Measurements from ENCODE around the gene FAM171A2. TPM values are rescaled to one million over a fixed set of nuclear protein-coding genes. Genes with fewer than 3 reads are reported as not detected.
"Not testable (repeated sequence)": the region's sequence is repeated elsewhere in the genome, so short reads cannot be mapped to it uniquely, and the experiment has no call there.

The FAM171A2 gene
- polyA plus RNA-seq, 1 donor, result 105 TPM

DNA sequence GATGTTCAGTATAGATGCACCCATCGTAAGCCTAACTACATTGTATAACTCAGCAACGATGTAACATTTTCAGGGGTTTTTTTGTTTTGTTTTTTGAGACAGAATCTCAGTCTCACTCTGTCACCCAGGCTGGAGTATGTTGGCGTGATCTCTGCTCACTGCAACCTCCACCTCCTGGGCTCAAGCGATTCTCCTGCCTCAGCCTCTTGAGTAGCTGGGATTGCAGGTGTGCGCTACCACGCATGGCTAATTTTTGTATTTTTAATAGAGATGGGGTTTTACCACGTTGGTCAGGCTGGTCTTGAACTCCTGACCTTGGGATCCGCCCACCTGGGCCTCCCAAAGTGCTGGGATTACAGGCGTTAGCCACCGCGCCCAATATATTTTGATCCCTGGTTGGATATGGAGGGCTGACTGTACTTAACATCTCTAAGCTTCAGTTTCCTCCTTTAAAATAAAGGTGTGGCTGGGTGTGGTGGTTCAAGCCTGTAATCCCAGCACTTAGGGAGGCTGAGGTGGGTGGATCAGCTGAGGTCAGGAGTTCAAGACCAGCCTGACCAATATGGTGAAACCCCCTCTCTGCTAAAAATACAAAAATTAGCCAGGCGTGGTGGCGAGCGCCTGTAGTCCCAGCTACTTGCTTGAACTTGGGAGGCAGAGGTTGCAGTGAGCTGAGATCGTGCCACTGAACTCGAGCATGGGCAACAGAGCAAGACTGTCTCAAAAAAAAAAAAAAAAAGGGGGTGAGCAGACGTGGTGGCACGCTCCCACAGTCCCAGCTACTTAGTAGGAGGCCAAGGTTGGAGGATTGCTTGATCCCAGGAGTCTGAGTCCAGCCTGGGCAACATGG is 16.2 kb downstream of the FAM171A2 start:
- not testable (repeated sequence) for DNase-seq (ENCODE audit: low read depth)

DNA sequence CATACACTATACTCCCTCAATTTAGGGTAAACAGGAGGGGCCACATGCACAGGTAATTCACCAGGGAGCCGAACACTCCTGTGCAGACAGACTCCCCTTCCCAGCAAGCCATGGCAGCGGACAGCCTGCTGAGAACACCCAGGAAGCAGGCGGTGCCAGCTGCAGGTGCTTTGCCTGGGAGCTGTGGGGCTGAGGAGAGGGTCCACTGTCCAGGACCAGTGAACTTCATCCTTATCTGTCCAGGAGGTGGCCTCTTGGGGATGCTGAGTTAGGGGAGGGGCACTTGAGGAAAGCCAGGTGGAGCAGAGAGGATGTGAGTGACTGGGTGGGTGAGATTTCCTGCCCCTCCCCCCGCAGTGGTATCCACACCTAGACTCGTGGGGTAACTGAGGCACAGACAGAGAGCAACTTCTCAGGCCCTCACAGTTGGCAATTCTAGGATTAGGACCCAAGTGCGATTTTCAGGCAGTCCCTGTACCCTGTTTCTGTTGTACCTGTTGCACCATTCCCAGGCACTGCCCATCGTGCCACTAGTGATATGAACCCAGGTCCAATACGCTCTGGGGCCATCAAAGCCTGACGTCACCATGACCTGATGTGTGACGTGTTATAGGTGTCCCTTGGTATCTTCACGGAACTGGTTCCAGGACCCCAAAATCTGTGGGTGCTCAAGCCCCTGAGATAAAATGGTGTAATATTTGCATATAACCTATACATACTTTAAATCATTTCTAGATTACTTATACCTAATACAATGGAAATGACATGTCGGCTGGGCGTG is 17.4 kb downstream of the FAM171A2 start:
- no peak for DNase-seq (ENCODE audit: low read depth)

GRCh38 chr17:44345454-44346026 is 18.1 kb downstream of the FAM171A2 start:
- no peak for DNase-seq (ENCODE audit: low read depth)

GRCh38 chr17:44344939-44345453 is 18.7 kb downstream of the FAM171A2 start, which contains the start of gene GRN:
TSS of gene GRN (plus strand) at chr17:44345302. CDS start at chr17:44349165, 3,863 bp downstream.
- DNase-seq (ENCODE audit: low read depth), result peak; percentile 97

DNA sequence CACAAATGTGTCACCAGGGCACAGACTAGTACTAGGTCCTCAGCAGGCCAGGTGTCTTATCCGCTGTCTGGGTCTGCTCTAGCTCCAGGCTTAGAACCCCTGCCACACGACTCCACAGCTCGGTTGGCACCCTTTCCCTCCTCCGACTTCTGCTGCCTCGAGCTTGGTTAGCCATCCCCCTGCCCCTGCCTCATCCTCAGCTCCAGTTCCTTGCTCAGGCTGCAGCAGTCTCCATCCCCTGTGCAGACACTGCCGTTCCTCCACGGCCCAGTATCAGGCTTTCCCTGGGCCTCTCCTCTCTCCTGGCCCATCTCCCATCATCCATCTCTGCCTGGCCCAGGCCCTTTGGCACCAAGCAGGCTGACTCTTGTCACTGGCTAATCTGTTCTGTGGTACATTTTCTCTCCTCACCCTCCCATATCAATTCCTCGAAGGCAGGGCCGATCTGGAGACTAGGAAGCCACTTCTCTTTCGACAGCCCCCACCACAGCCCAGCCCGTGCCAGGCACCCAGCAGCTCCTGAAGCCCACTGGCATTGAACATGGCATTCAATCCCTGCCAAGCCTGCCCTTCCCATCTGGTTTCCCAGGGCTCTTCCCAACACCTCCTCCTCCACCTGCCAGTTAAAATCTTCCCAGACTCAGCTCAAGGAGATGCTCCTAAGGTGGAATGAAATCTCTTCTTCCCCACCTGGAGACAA is 20.0 kb downstream of the FAM171A2 start:
- no peak for DNase-seq (ENCODE audit: low read depth)

- not testable (repeated sequence) for DNase-seq (ENCODE audit: low read depth)
Observed at GRCh38 chr17:44340553-44340952, 23.1 kb downstream of the FAM171A2 start.

GRCh38 chr17:44338702-44339101 is 25.0 kb downstream of the FAM171A2 start:
- DNase-seq (ENCODE audit: low read depth), result no peak

- no peak for DNase-seq (ENCODE audit: low read depth)
Observed at GRCh38 chr17:44335968-44336367, 27.7 kb downstream of the FAM171A2 start.

DNA sequence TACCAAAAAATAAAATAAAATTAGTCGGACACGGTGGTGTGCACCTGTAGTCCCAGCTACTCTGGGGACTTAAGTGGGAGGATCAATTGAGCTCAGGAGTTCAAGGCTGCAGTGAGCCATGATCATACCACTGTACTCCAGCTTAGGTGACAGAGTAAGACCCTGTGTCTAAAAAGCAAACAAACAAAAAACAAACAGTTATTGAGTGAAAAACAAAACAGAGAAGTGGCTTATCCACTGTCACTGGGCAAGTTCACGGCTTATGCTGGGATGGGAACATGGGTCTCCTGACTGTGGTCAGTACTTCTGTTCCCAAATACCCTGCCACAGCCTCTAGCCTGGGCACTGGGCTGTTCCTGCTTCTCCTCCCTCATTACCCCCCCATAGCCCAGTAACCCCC is 28.1 kb downstream of the FAM171A2 start:
- no peak for DNase-seq (ENCODE audit: low read depth)

GRCh38 chr17:44334727-44335126 is 28.9 kb downstream of the FAM171A2 start:
- no peak for DNase-seq (ENCODE audit: low read depth)

DNA sequence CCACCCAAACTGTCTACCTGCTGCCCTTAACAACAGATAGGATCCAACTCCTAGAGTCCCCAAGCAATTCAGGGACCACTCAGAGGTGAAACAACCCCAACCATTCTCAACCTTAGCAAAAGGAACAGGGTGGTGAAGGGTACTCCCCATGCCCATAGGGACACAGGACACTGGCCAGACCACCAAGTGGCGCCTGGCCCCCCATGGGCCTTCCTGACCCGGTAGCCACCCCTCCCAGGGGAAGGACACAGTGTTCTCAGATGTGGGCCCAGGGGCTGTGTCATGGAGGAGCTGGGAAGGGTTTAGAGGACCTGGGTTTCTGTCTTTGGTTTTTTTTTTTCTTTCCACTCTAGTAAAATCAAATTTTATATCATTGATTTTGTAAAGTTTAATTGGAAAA is 29.3 kb downstream of the FAM171A2 start:
- no peak for DNase-seq (ENCODE audit: low read depth)

GRCh38 chr17:44333371-44333770 is 30.3 kb downstream of the FAM171A2 start:
- no peak for DNase-seq (ENCODE audit: low read depth)

GRCh38 chr17:44331249-44331760 is 32.3 kb downstream of the FAM171A2 start:
- DNase-seq (ENCODE audit: low read depth), result no peak

DNA sequence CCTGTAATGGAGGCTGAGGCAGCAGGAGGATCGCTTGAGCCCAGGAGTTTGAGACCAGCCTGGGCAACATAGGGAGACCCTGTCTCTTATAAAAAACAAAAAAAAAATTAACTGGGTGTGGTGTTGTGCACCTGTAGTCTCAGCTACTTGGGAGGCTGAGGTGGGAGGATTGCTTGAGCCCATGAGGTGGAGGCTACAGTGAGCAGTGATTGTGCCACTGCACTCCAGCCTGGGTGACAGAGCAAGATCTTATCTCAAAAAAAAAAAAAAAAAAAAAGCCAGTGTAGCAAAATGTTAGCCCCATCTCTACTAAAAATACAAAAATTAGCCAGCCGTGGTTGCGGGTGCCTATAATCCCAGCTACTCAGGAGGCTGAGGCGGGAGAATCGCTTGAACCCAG is 33.4 kb downstream of the FAM171A2 start:
- DNase-seq (ENCODE audit: low read depth), result not testable (repeated sequence)

DNA sequence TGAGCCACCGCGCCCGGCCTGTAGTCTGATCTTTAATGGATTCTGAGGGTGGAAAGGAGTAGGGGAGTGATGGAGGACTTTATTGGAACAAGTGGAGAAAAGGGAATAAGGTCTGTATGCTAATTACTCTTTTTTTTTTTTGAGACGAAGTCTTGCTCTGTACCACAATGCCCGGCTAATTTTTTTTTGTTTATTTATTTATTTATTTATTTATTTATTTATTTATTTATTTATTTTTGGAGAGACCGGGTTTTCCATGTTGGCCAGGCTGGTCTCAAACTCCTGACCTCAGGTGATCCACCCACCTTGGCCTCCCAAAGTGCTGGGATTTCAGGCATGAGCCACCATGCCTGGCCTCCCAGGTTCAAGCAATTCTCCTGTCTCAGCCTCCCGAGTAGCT is 34.1 kb downstream of the FAM171A2 start:
- not testable (repeated sequence) for DNase-seq (ENCODE audit: low read depth)

DNA sequence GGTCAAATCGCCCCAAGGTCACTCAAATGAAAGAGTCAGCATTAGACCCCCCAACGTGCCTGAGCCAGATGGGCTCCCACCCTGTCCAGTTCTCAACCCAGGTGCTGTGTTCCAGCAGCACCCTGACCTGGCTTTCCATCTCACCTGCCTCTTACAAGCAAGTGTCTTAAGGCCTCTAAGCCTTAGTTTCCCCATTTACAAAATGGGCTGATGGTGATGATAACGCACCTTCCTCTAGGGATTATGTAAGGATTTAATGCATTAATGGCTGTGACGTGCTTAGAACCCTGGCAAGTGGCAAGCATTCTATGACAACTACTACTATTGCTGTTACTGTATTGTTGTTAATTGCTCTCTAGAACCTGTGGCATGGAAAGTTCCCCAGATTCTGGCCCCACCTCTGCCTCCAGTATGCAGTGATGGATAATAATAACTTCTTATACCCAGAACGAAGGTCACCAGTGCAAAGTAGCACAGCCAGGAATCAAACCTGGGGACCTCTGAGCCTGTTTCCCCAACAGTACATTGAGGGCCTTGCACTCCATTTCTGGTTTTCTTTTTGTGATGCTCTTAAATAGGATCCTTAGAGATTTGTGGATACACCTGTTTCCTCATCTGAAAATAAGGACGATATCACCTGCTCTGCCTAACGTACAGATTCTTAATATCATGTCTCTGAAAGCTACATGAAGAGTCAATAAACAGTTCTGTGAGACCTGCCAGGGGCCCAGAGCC is 35.8 kb downstream of the FAM171A2 start:
- DNase-seq (ENCODE audit: low read depth), result no peak

GRCh38 chr17:44326861-44327444 is 36.7 kb downstream of the FAM171A2 start:
- peak; percentile 89 for DNase-seq (ENCODE audit: low read depth)

DNA sequence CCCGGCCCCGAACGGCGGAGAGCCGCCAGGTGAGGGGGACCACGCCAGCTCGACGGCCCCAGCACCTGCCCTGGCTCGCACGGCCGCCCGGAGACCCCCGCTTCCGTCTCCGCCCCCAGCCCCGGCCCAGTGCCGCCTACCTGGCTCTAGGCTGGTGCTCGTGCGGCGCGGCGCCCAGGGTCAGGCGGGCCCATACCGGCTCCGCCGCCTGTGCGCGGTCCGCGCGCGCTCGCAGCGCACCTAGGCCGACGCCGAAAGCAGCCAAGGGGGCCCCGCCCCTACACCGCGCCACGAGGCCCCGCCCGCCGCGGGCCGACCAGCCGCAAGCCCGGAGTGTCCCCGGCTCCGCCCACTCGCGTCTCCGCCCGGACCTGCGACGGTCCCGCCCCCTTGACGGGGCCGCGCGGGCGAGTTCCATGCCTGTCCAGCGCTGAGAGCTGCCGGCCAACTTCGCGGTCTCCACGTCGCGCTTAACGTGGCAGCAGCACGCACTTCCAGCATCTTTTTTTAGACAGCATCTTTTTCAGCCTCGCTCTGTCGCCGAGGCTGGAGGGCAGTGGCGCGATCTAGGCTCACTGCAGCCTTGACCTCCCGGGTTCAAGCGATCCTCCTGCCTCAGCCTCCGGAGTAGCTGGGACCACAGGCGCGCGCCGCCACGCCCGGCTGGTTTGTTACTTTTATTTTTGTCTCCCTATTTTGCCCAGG is 38.9 kb downstream of the FAM171A2 start, which contains the start of gene SLC25A39:
Gene SLC25A39 (minus strand): TSS at position 253 of the 705 bp plus-strand sequence. CDS start 1,261 bp downstream, outside the sequence.
- peak; percentile 83 for DNase-seq (ENCODE audit: low read depth)

- no peak for DNase-seq (ENCODE audit: low read depth)
Observed at GRCh38 chr17:44324092-44324570, 39.5 kb downstream of the FAM171A2 start.

Data from forelimb muscle (tissue), 1 donor.